GM23338 (cell line): ENCODE measurements around the gene PSMD3. TPM values are rescaled to one million over a fixed set of nuclear protein-coding genes. Genes with fewer than 3 reads are reported as not detected.

Experiments used
- ATAC-seq: fragments of 200-7000 bp; cut with Tn5 transposase; 3 replicates; pipeline ENCODE4 v1.9.1; 2020
- DNase-seq: peaks from one replicate; pipeline ENCODE4 v3.0.0-alpha.2; 2015; ENCODE audit warnings: low spot score
- H2AFZ ChIP-seq: fragments of 200-600 bp; sonication (generic); 2 replicates; pipeline ENCODE4 v1.8.0; 2016; ENCODE audit warnings: antibody characterized with exemption, mild to moderate bottlenecking, moderate library complexity
- H3F3A ChIP-seq: fragments of 200-600 bp; sonication (generic); replicated peaks from 2 replicates; pipeline ENCODE4 v1.8.0; 2017; ENCODE audit warnings: antibody characterized with exemption, mixed run types, low read depth
- H3K27ac ChIP-seq: fragments of 200-600 bp; sonication (generic); 2 replicates; pipeline ENCODE4 v1.6.1; 2016; ENCODE audit warnings: low read depth
- H3K27me3 ChIP-seq: fragments of 200-600 bp; sonication (generic); 2 replicates; pipeline ENCODE4 v1.8.0; 2016; ENCODE audit warnings: mild to moderate bottlenecking, mixed run types, moderate library complexity; ENCODE audit not compliant: insufficient read depth
- H3K36me3 ChIP-seq: fragments of 200-600 bp; sonication (generic); 2 replicates; pipeline ENCODE4 v1.8.0; 2016; ENCODE audit warnings: mild to moderate bottlenecking; ENCODE audit not compliant: insufficient read depth
- H3K4me1 ChIP-seq: fragments of 200-600 bp; sonication (generic); 2 replicates; pipeline ENCODE4 v1.8.0; 2016; ENCODE audit warnings: mild to moderate bottlenecking, moderate library complexity; ENCODE audit not compliant: insufficient read depth
- H3K4me2 ChIP-seq: fragments of 200-600 bp; sonication (generic); 2 replicates; pipeline ENCODE4 v1.7.1; 2017; ENCODE audit warnings: mixed run types
- H3K4me3 ChIP-seq: fragments of 200-600 bp; sonication (generic); 2 replicates; pipeline ENCODE4 v1.6.1; 2016; ENCODE audit warnings: mixed run types
- H3K79me2 ChIP-seq: fragments of 200-600 bp; sonication (generic); replicated peaks from 2 replicates; pipeline ENCODE4 v1.8.0; 2017; ENCODE audit warnings: mild to moderate bottlenecking; ENCODE audit not compliant: insufficient read depth
- H3K9me2 ChIP-seq: fragments of 200-600 bp; sonication (generic); 2 replicates; pipeline ENCODE4 v1.8.0; 2017; ENCODE audit not compliant: insufficient read depth
- H4K20me1 ChIP-seq: fragments of 200-600 bp; sonication (generic); replicated peaks from 2 replicates; pipeline ENCODE4 v1.8.0; 2017; ENCODE audit warnings: mild to moderate bottlenecking; ENCODE audit not compliant: insufficient read depth
- H3K27ac Mint-ChIP-seq: 2 replicates; pipeline ENCODE4 v1.8.0; 2020; ENCODE audit warnings: inconsistent platforms, mild to moderate bottlenecking, moderate library complexity, mixed read lengths
- H3K27me3 Mint-ChIP-seq: 3 replicates; pipeline ENCODE4 v1.8.0; 2022; ENCODE audit warnings: low read depth, mild to moderate bottlenecking, moderate library complexity, mixed read lengths, inconsistent platforms; ENCODE audit not compliant: insufficient read depth, poor library complexity
- H3K36me3 Mint-ChIP-seq: 3 replicates; pipeline ENCODE4 v1.8.0; 2021; ENCODE audit warnings: low read depth, mild to moderate bottlenecking, inconsistent platforms, moderate library complexity, mixed read lengths
- H3K4me1 Mint-ChIP-seq: 3 replicates; pipeline ENCODE4 v1.8.0; 2020; ENCODE audit warnings: mild to moderate bottlenecking, inconsistent platforms, mixed read lengths
- H3K4me3 Mint-ChIP-seq: 3 replicates; pipeline ENCODE4 v1.8.0; 2021; ENCODE audit warnings: moderate library complexity, mild to moderate bottlenecking, inconsistent platforms, mixed read lengths
- H3K9me3 Mint-ChIP-seq: 3 replicates; pipeline ENCODE4 v1.8.0; 2020; ENCODE audit warnings: moderate library complexity, mild to moderate bottlenecking, inconsistent platforms, mixed read lengths
- CTCF ChIP-seq, 2 experiments: fragments of 200-600 bp in 1 of 2; sonication (generic) in 1 of 2; conservative IDR thresholded peaks; 2 replicates each; pipeline versions ENCODE4 v1.5.1 to v1.6.1; 2016 to 2017; ENCODE audit warnings: antibody characterized with exemption in 2 of 2, low read depth in 2 of 2, mild to moderate bottlenecking in 2 of 2, moderate library complexity in 1 of 2
- ETS1 ChIP-seq: IDR thresholded peaks from 2 replicates; pipeline ENCODE4 v1.6.1; 2016; ENCODE audit warnings: antibody characterized with exemption
- EZH2phosphoT487 ChIP-seq: fragments of 200-600 bp; sonication (generic); IDR thresholded peaks from one replicate; pipeline ENCODE4 v1.8.1; 2018; ENCODE audit warnings: antibody characterized with exemption; ENCODE audit not compliant: unreplicated experiment
- POLR2AphosphoS5 ChIP-seq: IDR thresholded peaks from 2 replicates; pipeline ENCODE4 v1.6.1; 2016; ENCODE audit warnings: antibody characterized with exemption, low read depth
- REST ChIP-seq: IDR thresholded peaks from one replicate; pipeline ENCODE4 v1.6.1; 2018; ENCODE audit warnings: antibody characterized with exemption; ENCODE audit not compliant: unreplicated experiment
- STAT1 ChIP-seq: IDR thresholded peaks from one replicate; pipeline ENCODE4 v1.6.1; 2016; ENCODE audit warnings: antibody characterized with exemption; ENCODE audit not compliant: unreplicated experiment
- ZNF331 ChIP-seq: fragments of 250-450 bp; sonication (Bioruptor Pico); IDR thresholded peaks from 2 replicates; pipeline ENCODE4 v1.5.0; 2020; ENCODE audit warnings: low read depth, mild to moderate bottlenecking, moderate library complexity
- ZNF462 ChIP-seq: fragments of 250-450 bp; sonication (Bioruptor Pico); IDR thresholded peaks from 2 replicates; pipeline ENCODE4 v1.5.0; 2020; ENCODE audit warnings: mild to moderate bottlenecking, moderate library complexity
- polyA plus RNA-seq: library from polyadenylated mRNA; unstranded; fragments of >200 nt; fragmentation: Nextera tagmentation; extraction: Ambion mirVana; gene quantifications from 2 replicates; pipeline ENCODE4 v1.2.1, GENCODE V29; 2016
- total RNA-seq: library from RNA; depleted of rRNA; stranded (reverse); fragments of >200 nt; shearing (Covaris generic); gene quantifications from 2 replicates; pipeline ENCODE4 v1.2.3, GENCODE V29; 2014

Gene PSMD3
- total and polyA plus RNA-seq, 2 experiments from 2014 or later, result 112 to 217 TPM

GRCh38 chr17:40034426-40035161, 54.0 kb downstream of the PSMD3 start:
- peaks cover 15% of the 10 kb centered on the region for H3K4me1 ChIP-seq
- H3K27me3 Mint-ChIP-seq, result peaks cover 4% of the 10 kb centered on the region
- H3K36me3 Mint-ChIP-seq, result peaks cover 38% of the 10 kb centered on the region
- H3K79me2 ChIP-seq, result no peaks in the 10 kb centered on the region
- ATAC-seq (no peak), DNase-seq (no peak)
- H4K20me1 ChIP-seq, result 0 out of 2 replicates have a peak, but pooled peaks cover 2% of the 10 kb centered on the region
- H3F3A ChIP-seq, result peaks cover 9% of the 10 kb centered on the region; the same call in 1 of the 2 replicates
- H3K4me3 ChIP-seq, result no peak overlapping the region
- no peak overlapping the region for H2AFZ ChIP-seq
- no peaks in the 10 kb centered on the region for H3K9me3 Mint-ChIP-seq
- H3K4me3 Mint-ChIP-seq, result no peak overlapping the region
- no peaks in the 10 kb centered on the region for H3K27me3 ChIP-seq
- peaks cover 9% of the 10 kb centered on the region; the same call in 1 of the 2 replicates for H3K36me3 ChIP-seq
- no peak overlapping the region for H3K27ac Mint-ChIP-seq
- H3K4me2 ChIP-seq, result no peak overlapping the region
- H3K27ac ChIP-seq, result no peak overlapping the region
- peaks cover 21% of the 10 kb centered on the region for H3K4me1 Mint-ChIP-seq
- no peak for TF ChIP-seq CTCF (conservative IDR thresholded peaks at IDR 0.05; ENCODE audit: low read depth in 2 of 2)
- no peak for TF ChIP-seq REST
- TF ChIP-seq EZH2phosphoT487, result no peak
- TF ChIP-seq POLR2AphosphoS5, result no peak
- no peak for TF ChIP-seq ZNF331
- TF ChIP-seq STAT1, result no peak
- no peak for TF ChIP-seq ETS1
- H3K9me2 ChIP-seq, result no peaks in the 10 kb centered on the region

GRCh38 chr17:40035162-40035559, 54.6 kb downstream of the PSMD3 start:
- Histone ChIP-seq H3K9me2 (no peaks in the 10 kb centered on the region), H4K20me1 (0 out of 2 replicates have a peak, but pooled peaks cover 2% of the 10 kb centered on the region), H3K27ac (0 out of 2 replicates have a peak overlapping the region, but pooled peaks have one; percentile 72), H3K4me3 (no peak overlapping the region), H3K79me2 (no peaks in the 10 kb centered on the region), H2AFZ (no peak overlapping the region), H3F3A (peaks cover 9% of the 10 kb centered on the region; the same call in 1 of the 2 replicates), H3K36me3 (peaks cover 9% of the 10 kb centered on the region; the same call in 1 of the 2 replicates), H3K27me3 (no peaks in the 10 kb centered on the region), H3K4me1 (peaks cover 15% of the 10 kb centered on the region), H3K4me2 (no peak overlapping the region)
- Mint-ChIP-seq H3K9me3 (no peaks in the 10 kb centered on the region), H3K4me1 (peaks cover 21% of the 10 kb centered on the region), H3K27me3 (peaks cover 4% of the 10 kb centered on the region), H3K27ac (no peak overlapping the region), H3K36me3 (peaks cover 35% of the 10 kb centered on the region), H3K4me3 (no peak overlapping the region)
- peak; percentile 90 for DNase-seq
- peak; percentile 95 for ATAC-seq
- no peak for TF ChIP-seq ZNF462 (CRISPR knock-in tag)
